Adrenal gland (tissue), 5 donors: Measurements from ENCODE around the gene VGLL4.

Experiments used
- CTCF ChIP-seq, 6 experiments: fragments of 450-650 bp in 4 of 6; fragments of 200-600 bp in 2 of 6; sonication (generic) in 1 of 6; IDR thresholded peaks; 1 replicate in 5 of 6; 2 replicates in 1 of 6; pipeline versions ENCODE4 v1.5.1 to v1.8.0; 2016 to 2021; ENCODE audit warnings: antibody characterized with exemption in 6 of 6, mild to moderate bottlenecking in 2 of 6, moderate library complexity in 1 of 6
- POLR2A ChIP-seq, 2 donors: fragments of 450-650 bp; IDR thresholded peaks; one replicate each; pipeline ENCODE4 v1.6.1; 2017; ENCODE audit warnings: antibody characterized with exemption in 2 of 2, mild to moderate bottlenecking in 2 of 2, moderate library complexity in 1 of 2
- donor health status: DM: no; HTN: no; CAD: no.

- no peak for TF ChIP-seq CTCF (IDR thresholded peaks at IDR 0.05)
- no peak for TF ChIP-seq POLR2A (IDR thresholded peaks at IDR 0.05)
Observed at GRCh38 chr3:11566916-11567315, 76.8 kb downstream of the VGLL4 start.
